Cardiac ventricle fibroblast (primary cell): ENCODE results near the gene MRPS27. TPM values are rescaled to one million over a fixed set of nuclear protein-coding genes. Genes with fewer than 3 reads are reported as not detected.

Experiments used
- total RNA-seq: library from RNA; depleted of rRNA; stranded (reverse); fragments of >200 nt; gene quantifications from 2 replicates; pipeline ENCODE4 v1.2.3, GENCODE V29; 2015

MRPS27 gene
- total RNA-seq: 60.2 and 62.3 TPM in 2 replicates

GRCh38 chr5:72319976-72320752, at the start of gene MRPS27, which contains the start of gene PTCD2:
Gene MRPS27, minus strand, starts transcription at chr5:72320240. Its CDS starts 19 bp downstream, at chr5:72320221.
Gene PTCD2, plus strand, starts transcription at chr5:72320373. Its CDS starts 10 bp downstream, at chr5:72320383.

Other genes starting within 250 kb of the MRPS27 start
- gene MAP1B, start 212.8 kb downstream of the MRPS27 start, total RNA-seq: 57.2 and 168 TPM in 2 replicates
- 10.9 and 13.0 TPM in 2 replicates for gene PTCD2, start 133 bp upstream of the MRPS27 start, total RNA-seq
- gene ZNF366, start 187.2 kb upstream of the MRPS27 start, total RNA-seq: 0.44 and 0.88 TPM in 2 replicates